SK-N-SH (cell line): ENCODE data around the gene DGKD.

Source experiments
- CTCF ChIP-seq: fragments of 200-600 bp; sonication (generic); IDR thresholded peaks from 2 replicates; pipeline ENCODE4 v1.6.1; 2017; ENCODE audit warnings: antibody characterized with exemption, mild to moderate bottlenecking, moderate library complexity
- GATA2 ChIP-seq: sonication (generic); formaldehyde crosslinking; IDR thresholded peaks from 2 replicates; pipeline ENCODE4 v1.5.0; 2020; ENCODE audit warnings: mild to moderate bottlenecking, missing genetic modification reagents
- MAX ChIP-seq: IDR thresholded peaks from 2 replicates; pipeline ENCODE4 v1.4.0; 2012; ENCODE audit warnings: low read depth
- NFIC ChIP-seq: IDR thresholded peaks from 2 replicates; pipeline ENCODE4 v1.4.0; 2012; ENCODE audit warnings: borderline replicate concordance
- REST ChIP-seq: IDR thresholded peaks from 2 replicates; pipeline ENCODE4 v1.6.1; 2012; ENCODE audit warnings: mild to moderate bottlenecking, low read depth, low read length, moderate library complexity
- SIN3A ChIP-seq: IDR thresholded peaks from 2 replicates; pipeline ENCODE4 v1.6.1; 2012; ENCODE audit warnings: low read depth, mild to moderate bottlenecking, low read length, moderate library complexity, borderline replicate concordance
- SMC3 ChIP-seq: IDR thresholded peaks from 2 replicates; pipeline ENCODE4 v1.6.1; 2012; ENCODE audit warnings: low read depth, low read length, improper control_type of control experiment
- YY1 ChIP-seq: IDR thresholded peaks from 2 replicates; pipeline ENCODE4 v1.4.0; 2012; ENCODE audit warnings: low read depth, mild to moderate bottlenecking

GRCh38 chr2:233446606-233447305 is 92.5 kb downstream of the DGKD start:
- TF ChIP-seq REST (no peak), YY1 (no peak), CTCF (no peak), MAX (no peak), NFIC (no peak), SMC3 (no peak), GATA2 (CRISPR knock-in tag) (no peak), SIN3A (no peak)
